Liver (tissue), 9 donors: ENCODE measurements around the gene TFG. TPM values are rescaled to one million over a fixed set of nuclear protein-coding genes. Genes with fewer than 3 reads are reported as not detected.
A peak's percentile ranks its signal among the peaks of the same experiment; 100 is the strongest.

Experiments
- DNase-seq: peaks from one replicate; pipeline ENCODE4 v3.0.0-alpha.2; 2017; ENCODE audit warnings: low spot score
- H3K27ac ChIP-seq, 2 donors: one replicate each; pipeline ENCODE4 v1.7.0; 2013; ENCODE audit warnings: inconsistent platforms in 2 of 2, low read length in 2 of 2, control low read depth in 1 of 2, low read depth in 1 of 2, mild to moderate bottlenecking in 1 of 2
- H3K27me3 ChIP-seq, 4 donors: one replicate each; pipeline versions ENCODE4 v1.6.1 to v1.7.0; 2013; ENCODE audit warnings: low read length in 3 of 4, inconsistent platforms in 1 of 4, mild to moderate bottlenecking in 1 of 4, moderate library complexity in 1 of 4; ENCODE audit not compliant: control insufficient read depth in 4 of 4, insufficient read depth in 4 of 4
- H3K36me3 ChIP-seq, 4 donors: one replicate each; pipeline versions ENCODE4 v1.6.1 to v1.7.0; 2013; ENCODE audit warnings: low read length in 3 of 4, mild to moderate bottlenecking in 3 of 4, low read depth in 1 of 4, moderate library complexity in 1 of 4; ENCODE audit not compliant: control insufficient read depth in 4 of 4, insufficient read depth in 3 of 4
- H3K4me1 ChIP-seq, 4 donors: one replicate each; pipeline versions ENCODE4 v1.6.1 to v1.7.0; 2013; ENCODE audit warnings: low read length in 3 of 4, mild to moderate bottlenecking in 3 of 4, moderate library complexity in 1 of 4; ENCODE audit not compliant: control insufficient read depth in 4 of 4, insufficient read depth in 4 of 4
- H3K4me3 ChIP-seq, 3 donors: one replicate each; pipeline versions ENCODE4 v1.6.1 to v1.7.0; 2013; ENCODE audit warnings: low read length in 3 of 3, control low read depth in 1 of 3, low read depth in 1 of 3, mild to moderate bottlenecking in 1 of 3
- H3K9ac ChIP-seq, 2 donors: one replicate each; pipeline ENCODE4 v1.7.0; 2013; ENCODE audit warnings: low read length in 2 of 2, mild to moderate bottlenecking in 2 of 2, moderate library complexity in 2 of 2, control low read depth in 1 of 2, low read depth in 1 of 2
- H3K9me3 ChIP-seq, 4 donors: one replicate each; pipeline versions ENCODE4 v1.6.1 to v1.7.0; 2013; ENCODE audit warnings: low read length in 3 of 4; ENCODE audit not compliant: control insufficient read depth in 4 of 4
- GABPA ChIP-seq, 2 donors: IDR thresholded peaks in 1 of 2; conservative IDR thresholded peaks in 1 of 2; 2 replicates each; pipeline ENCODE4 v1.6.1; 2016; ENCODE audit warnings: antibody characterized with exemption in 2 of 2, mild to moderate bottlenecking in 1 of 2, moderate library complexity in 1 of 2
- HNF4A ChIP-seq, 2 donors: conservative IDR thresholded peaks; 2 replicates each; pipeline ENCODE4 v1.6.1; 2016; ENCODE audit warnings: antibody characterized with exemption in 2 of 2, mild to moderate bottlenecking in 2 of 2
- HNF4G ChIP-seq: IDR thresholded peaks from 2 replicates; pipeline ENCODE4 v1.6.1; 2016; ENCODE audit warnings: antibody characterized with exemption
- RAD21 ChIP-seq, 2 donors: IDR thresholded peaks; 2 replicates each; pipeline ENCODE4 v1.6.1; 2016; ENCODE audit warnings: antibody characterized with exemption in 2 of 2, mild to moderate bottlenecking in 2 of 2
- RXRA ChIP-seq, 2 donors: IDR thresholded peaks; 2 replicates each; pipeline ENCODE4 v1.6.1; 2017 to 2018; ENCODE audit warnings: antibody characterized with exemption in 2 of 2, mild to moderate bottlenecking in 1 of 2
- SP1 ChIP-seq: IDR thresholded peaks from 2 replicates; pipeline ENCODE4 v1.6.1; 2018; ENCODE audit warnings: antibody characterized with exemption, mild to moderate bottlenecking
- YY1 ChIP-seq: IDR thresholded peaks from 2 replicates; pipeline ENCODE4 v1.6.1; 2016; ENCODE audit warnings: antibody characterized with exemption, mild to moderate bottlenecking
- WGBS: extraction: QIAGEN DNeasy Blood & Tissue Kit; methylation state at CpG from one replicate; pipeline ENCODE4 v1.1.7; 2013; 5-methylcytosine and 5-hydroxymethylcytosine counted together
- polyA plus RNA-seq, 2 donors: library from polyadenylated mRNA; stranded (reverse) in 1 of 2; unstranded in 1 of 2; fragments of 200-250 nt in 1 of 2; fragments of >200 nt in 1 of 2; fragmentation: Nextera tagmentation in 1 of 2; extraction: Ambion mirVana in 1 of 2; gene quantifications; one replicate each; pipeline versions ENCODE4 v1.2.1 to v1.2.3, GENCODE V29; 2013 to 2015
- total RNA-seq, 2 donors: library from RNA; depleted of rRNA; stranded (reverse); fragments of >200 nt; gene quantifications; one replicate each; pipeline ENCODE4 v1.2.3, GENCODE V29; 2014
- TF ChIP-seq, protein P1 (sequence below): IDR thresholded peaks from 2 replicates; pipeline ENCODE4 v1.6.1; 2016; ENCODE audit warnings: antibody characterized with exemption
- TF ChIP-seq, protein P2 (sequence below): IDR thresholded peaks from 2 replicates; pipeline ENCODE4 v1.6.1; 2016; ENCODE audit warnings: antibody characterized with exemption, mild to moderate bottlenecking
- TF ChIP-seq, protein P3 (sequence below): fragments of 150-350 bp; IDR thresholded peaks from 2 replicates; pipeline ENCODE4 v1.5.1; 2017; ENCODE audit warnings: improper control_type of control experiment, low read depth, low read length; ENCODE audit not compliant: missing input control
- donor health status: healthy.
- donor health status: healthy.
- donor health status: healthy.
- donor health status: healthy.
- donor health status: healthy.

TFG gene
- total and polyA plus RNA-seq, 4 donors, result 42.4 to 70.8 (median 65.0) TPM

GRCh38 chr3:100760377-100760776 lies 51.1 kb downstream of the TFG start:
- DNase-seq, result no peak
- no peaks in the 10 kb centered on the region for H3K9me3 ChIP-seq
- WGBS, result 36% methylated on average over 4 of the region's 4 CpGs
- H3K9ac ChIP-seq, result peak overlapping the region; percentile 16 to 32
- H3K27me3 ChIP-seq, result no peaks in the 10 kb centered on the region
- no peaks in the 10 kb centered on the region for H3K36me3 ChIP-seq
- H3K4me3 ChIP-seq, result peak overlapping the region in 2 of 3 donors; percentile 31 to 50
- peak overlapping the region; percentile 27 to 73 for H3K27ac ChIP-seq
- TF ChIP-seq SP1, result no peak
- TF ChIP-seq, protein P1, sequence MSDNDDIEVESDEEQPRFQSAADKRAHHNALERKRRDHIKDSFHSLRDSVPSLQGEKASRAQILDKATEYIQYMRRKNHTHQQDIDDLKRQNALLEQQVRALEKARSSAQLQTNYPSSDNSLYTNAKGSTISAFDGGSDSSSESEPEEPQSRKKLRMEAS, result no peak
- TF ChIP-seq HNF4G, result no peak
- TF ChIP-seq GABPA (IDR thresholded peaks at IDR 0.05 in 1 of 2, conservative IDR thresholded peaks at IDR 0.05 in 1 of 2), result no peak
- TF ChIP-seq RAD21 (IDR thresholded peaks at IDR 0.05), result no peak
- no peak for TF ChIP-seq RXRA (IDR thresholded peaks at IDR 0.05)
- TF ChIP-seq YY1, result no peak
- peaks cover 4 to 26% (median 15%) of the 10 kb centered on the region in 4 donors for H3K4me1 ChIP-seq

DNA sequence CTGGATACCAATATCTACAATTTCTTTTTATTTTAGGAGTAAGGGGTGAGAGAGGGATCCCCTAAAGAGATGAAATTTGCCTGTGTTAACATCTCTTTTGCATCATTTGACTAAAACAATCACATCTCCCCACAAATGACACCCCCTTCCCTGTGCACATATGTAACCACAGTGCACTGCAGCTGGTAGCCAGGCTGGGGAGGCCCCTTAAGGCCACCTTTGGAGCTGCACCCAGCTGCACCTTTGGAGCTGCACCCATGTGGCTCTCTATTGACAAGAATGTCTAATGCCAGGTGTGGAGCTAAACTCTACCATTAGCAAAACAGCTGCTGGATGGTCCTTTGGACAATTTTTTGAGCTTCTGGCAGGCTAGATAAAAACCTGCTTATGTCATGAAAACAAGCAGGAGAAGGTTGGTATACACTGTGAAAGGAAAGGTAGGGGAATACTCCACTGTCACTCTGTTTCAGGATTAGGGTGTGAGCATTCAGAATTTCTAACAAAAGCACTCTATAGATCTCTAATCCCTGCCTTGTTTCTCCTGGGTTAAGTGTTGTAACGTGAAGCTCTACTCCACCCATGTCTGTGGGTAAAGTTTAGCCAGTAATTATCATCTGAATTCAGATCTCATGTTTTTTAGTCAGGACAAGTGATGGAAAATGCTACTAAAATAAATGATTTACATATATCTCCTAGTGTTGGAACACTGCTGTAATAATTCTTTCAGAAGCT lies 52.1 kb downstream of the TFG start:
- Histone ChIP-seq H3K27ac (no peak overlapping the region), H3K4me3 (no peak overlapping the region), H3K9ac (no peak overlapping the region), H3K4me1 (peaks cover 0 to 17% (median 9%) of the 10 kb centered on the region in 4 donors), H3K36me3 (no peaks in the 10 kb centered on the region), H3K27me3 (no peaks in the 10 kb centered on the region), H3K9me3 (no peaks in the 10 kb centered on the region)
- TF ChIP-seq HNF4G, result no peak
- TF ChIP-seq RXRA (IDR thresholded peaks at IDR 0.05), result peak in 1 of 2 donors; percentile 44
- TF ChIP-seq, protein P2, sequence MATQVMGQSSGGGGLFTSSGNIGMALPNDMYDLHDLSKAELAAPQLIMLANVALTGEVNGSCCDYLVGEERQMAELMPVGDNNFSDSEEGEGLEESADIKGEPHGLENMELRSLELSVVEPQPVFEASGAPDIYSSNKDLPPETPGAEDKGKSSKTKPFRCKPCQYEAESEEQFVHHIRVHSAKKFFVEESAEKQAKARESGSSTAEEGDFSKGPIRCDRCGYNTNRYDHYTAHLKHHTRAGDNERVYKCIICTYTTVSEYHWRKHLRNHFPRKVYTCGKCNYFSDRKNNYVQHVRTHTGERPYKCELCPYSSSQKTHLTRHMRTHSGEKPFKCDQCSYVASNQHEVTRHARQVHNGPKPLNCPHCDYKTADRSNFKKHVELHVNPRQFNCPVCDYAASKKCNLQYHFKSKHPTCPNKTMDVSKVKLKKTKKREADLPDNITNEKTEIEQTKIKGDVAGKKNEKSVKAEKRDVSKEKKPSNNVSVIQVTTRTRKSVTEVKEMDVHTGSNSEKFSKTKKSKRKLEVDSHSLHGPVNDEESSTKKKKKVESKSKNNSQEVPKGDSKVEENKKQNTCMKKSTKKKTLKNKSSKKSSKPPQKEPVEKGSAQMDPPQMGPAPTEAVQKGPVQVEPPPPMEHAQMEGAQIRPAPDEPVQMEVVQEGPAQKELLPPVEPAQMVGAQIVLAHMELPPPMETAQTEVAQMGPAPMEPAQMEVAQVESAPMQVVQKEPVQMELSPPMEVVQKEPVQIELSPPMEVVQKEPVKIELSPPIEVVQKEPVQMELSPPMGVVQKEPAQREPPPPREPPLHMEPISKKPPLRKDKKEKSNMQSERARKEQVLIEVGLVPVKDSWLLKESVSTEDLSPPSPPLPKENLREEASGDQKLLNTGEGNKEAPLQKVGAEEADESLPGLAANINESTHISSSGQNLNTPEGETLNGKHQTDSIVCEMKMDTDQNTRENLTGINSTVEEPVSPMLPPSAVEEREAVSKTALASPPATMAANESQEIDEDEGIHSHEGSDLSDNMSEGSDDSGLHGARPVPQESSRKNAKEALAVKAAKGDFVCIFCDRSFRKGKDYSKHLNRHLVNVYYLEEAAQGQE, result no peak
- TF ChIP-seq SP1, result peak; percentile 40
- TF ChIP-seq GABPA (IDR thresholded peaks at IDR 0.05 in 1 of 2, conservative IDR thresholded peaks at IDR 0.05 in 1 of 2), result no peak
- TF ChIP-seq, protein P1, result no peak
- TF ChIP-seq RAD21 (IDR thresholded peaks at IDR 0.05), result peak; percentile 59 to 68
- TF ChIP-seq, protein P3, sequence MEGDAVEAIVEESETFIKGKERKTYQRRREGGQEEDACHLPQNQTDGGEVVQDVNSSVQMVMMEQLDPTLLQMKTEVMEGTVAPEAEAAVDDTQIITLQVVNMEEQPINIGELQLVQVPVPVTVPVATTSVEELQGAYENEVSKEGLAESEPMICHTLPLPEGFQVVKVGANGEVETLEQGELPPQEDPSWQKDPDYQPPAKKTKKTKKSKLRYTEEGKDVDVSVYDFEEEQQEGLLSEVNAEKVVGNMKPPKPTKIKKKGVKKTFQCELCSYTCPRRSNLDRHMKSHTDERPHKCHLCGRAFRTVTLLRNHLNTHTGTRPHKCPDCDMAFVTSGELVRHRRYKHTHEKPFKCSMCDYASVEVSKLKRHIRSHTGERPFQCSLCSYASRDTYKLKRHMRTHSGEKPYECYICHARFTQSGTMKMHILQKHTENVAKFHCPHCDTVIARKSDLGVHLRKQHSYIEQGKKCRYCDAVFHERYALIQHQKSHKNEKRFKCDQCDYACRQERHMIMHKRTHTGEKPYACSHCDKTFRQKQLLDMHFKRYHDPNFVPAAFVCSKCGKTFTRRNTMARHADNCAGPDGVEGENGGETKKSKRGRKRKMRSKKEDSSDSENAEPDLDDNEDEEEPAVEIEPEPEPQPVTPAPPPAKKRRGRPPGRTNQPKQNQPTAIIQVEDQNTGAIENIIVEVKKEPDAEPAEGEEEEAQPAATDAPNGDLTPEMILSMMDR, result peak; percentile 39
- peak; percentile 10 to 59 for TF ChIP-seq HNF4A (conservative IDR thresholded peaks at IDR 0.05)
- DNase-seq, result no peak
- 67% methylated on average over 1 of the region's 1 CpG for WGBS
